ENCODE results near the gene DELE1.
"Not testable (repeated sequence)": the region's sequence is repeated elsewhere in the genome, so short reads cannot be mapped to it uniquely, and the experiment has no call there.

The DELE1 gene

GRCh38 chr5:141889282-141889871, 34.3 kb upstream of the DELE1 start:
- DNase-seq: no peak

- not testable (repeated sequence) for DNase-seq
Measured at GRCh38 chr5:141890429-141890828, 33.2 kb upstream of the DELE1 start.

- no peak for DNase-seq
Measured at GRCh38 chr5:141897425-141897824, 26.2 kb upstream of the DELE1 start.

GRCh38 chr5:141898448-141899049, 25.1 kb upstream of the DELE1 start:
- DNase-seq: no peak

GRCh38 chr5:141902015-141902814, 21.5 kb upstream of the DELE1 start:
- DNase-seq: no peak

- DNase-seq: no peak
Measured at GRCh38 chr5:141903261-141903660, 20.4 kb upstream of the DELE1 start.

GRCh38 chr5:141904551-141904950, 19.1 kb upstream of the DELE1 start:
- no peak for DNase-seq

GRCh38 chr5:141906517-141906916, 17.2 kb upstream of the DELE1 start:
- no peak for DNase-seq

GRCh38 chr5:141906972-141907371, 16.7 kb upstream of the DELE1 start:
- DNase-seq: no peak

- DNase-seq: peak; percentile 18
Measured at GRCh38 chr5:141908796-141909195, 14.9 kb upstream of the DELE1 start.

GRCh38 chr5:141909212-141909611, 14.5 kb upstream of the DELE1 start:
- no peak for DNase-seq

- DNase-seq: no peak
Measured at GRCh38 chr5:141910271-141910673, 13.4 kb upstream of the DELE1 start.

- no peak for DNase-seq
Measured at GRCh38 chr5:141913560-141914198, 10.0 kb upstream of the DELE1 start.

- no peak for DNase-seq
Measured at GRCh38 chr5:141914199-141914743, 9.4 kb upstream of the DELE1 start.

GRCh38 chr5:141914797-141915196, 8.9 kb upstream of the DELE1 start:
- DNase-seq: no peak

- no peak for DNase-seq
Measured at GRCh38 chr5:141915881-141916336, 7.8 kb upstream of the DELE1 start.

- DNase-seq: no peak
Measured at GRCh38 chr5:141916522-141916921, 7.1 kb upstream of the DELE1 start.

GRCh38 chr5:141917760-141918159, 5.9 kb upstream of the DELE1 start:
- no peak for DNase-seq

- no peak for DNase-seq
Measured at GRCh38 chr5:141919218-141920119, 4.2 kb upstream of the DELE1 start.

GRCh38 chr5:141920771-141921170, 2.9 kb upstream of the DELE1 start:
- no peak for DNase-seq

GRCh38 chr5:141922827-141923447, 734 bp upstream of the DELE1 start:
- DNase-seq: not testable (repeated sequence)
